ENCODE data around the gene PCSK6. TPM values are rescaled to one million over a fixed set of nuclear protein-coding genes. Genes with fewer than 3 reads are reported as not detected.

PCSK6 gene
- total RNA-seq, 3 donors from 2014 or later = 7.2 to 19.7 (median 18.0) TPM

DNA sequence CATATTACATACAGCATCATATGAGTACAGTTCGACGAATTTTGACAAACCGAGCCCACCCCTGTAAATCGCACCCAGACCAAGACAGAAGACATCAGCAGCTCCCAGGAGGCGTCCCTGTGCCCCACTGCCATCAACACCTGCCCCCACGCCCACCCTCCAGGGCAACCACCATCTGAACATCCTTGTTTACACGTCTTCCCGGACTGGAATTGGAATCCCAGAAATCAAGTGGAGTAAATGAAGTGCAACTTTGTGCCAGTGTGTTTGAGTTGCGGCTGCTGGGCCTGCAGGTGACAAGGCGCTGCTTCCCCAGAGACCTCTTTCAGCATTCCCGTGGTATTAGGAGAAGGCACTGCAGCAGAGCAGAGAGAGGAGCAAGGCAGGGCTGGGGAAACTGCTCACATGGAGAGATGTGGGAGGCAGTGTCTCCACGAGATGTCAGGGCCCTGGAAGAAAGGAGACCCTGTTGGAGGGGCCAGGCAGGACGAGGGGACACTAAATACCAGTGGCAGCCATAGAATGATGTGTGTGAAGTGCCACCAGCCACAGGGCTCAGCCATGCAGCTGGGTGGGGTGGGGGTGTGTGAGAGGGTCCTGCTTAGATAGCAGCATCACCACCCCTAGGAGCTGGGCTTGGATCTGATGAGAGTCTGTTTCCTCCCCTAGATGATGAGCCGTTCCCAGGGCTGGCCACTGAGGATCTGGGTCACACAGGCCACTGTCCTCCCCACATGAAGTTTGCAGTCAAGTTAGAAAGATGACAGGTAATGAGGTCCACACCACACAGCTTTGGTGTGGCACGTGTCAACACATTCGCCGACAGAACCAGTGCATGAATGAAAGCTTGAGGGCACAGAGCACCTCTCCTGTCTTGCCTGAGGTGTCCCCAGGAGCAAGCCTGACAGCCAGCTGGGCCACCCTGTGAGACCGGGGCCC, 33.4 kb upstream of the PCSK6 start:
- Histone ChIP-seq H3K27ac (no peak overlapping the region), H3K27me3 (peaks cover 0 to 8% of the 10 kb centered on the region in 2 donors), H3K4me1 (no peaks in the 10 kb centered on the region), H3K9me3 (peaks cover 4 to 7% of the 10 kb centered on the region in 2 donors), H3K4me3 (no peak overlapping the region), H3K36me3 (no peaks in the 10 kb centered on the region)
- TF ChIP-seq, protein P1, sequence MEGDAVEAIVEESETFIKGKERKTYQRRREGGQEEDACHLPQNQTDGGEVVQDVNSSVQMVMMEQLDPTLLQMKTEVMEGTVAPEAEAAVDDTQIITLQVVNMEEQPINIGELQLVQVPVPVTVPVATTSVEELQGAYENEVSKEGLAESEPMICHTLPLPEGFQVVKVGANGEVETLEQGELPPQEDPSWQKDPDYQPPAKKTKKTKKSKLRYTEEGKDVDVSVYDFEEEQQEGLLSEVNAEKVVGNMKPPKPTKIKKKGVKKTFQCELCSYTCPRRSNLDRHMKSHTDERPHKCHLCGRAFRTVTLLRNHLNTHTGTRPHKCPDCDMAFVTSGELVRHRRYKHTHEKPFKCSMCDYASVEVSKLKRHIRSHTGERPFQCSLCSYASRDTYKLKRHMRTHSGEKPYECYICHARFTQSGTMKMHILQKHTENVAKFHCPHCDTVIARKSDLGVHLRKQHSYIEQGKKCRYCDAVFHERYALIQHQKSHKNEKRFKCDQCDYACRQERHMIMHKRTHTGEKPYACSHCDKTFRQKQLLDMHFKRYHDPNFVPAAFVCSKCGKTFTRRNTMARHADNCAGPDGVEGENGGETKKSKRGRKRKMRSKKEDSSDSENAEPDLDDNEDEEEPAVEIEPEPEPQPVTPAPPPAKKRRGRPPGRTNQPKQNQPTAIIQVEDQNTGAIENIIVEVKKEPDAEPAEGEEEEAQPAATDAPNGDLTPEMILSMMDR (IDR thresholded peaks at IDR 0.05) = no peak
- no peak for TF ChIP-seq POLR2A (IDR thresholded peaks at IDR 0.05)
- no peak for TF ChIP-seq POLR2AphosphoS5 (IDR thresholded peaks at IDR 0.05)
- intact Hi-C loops (cut with DNase I; ENCODE audit: low total_unique reads) = no loop called here
- peak in 1 of 2 donors; percentile 11 for DNase-seq (ENCODE audit: low spot score in 2 of 2)

DNA sequence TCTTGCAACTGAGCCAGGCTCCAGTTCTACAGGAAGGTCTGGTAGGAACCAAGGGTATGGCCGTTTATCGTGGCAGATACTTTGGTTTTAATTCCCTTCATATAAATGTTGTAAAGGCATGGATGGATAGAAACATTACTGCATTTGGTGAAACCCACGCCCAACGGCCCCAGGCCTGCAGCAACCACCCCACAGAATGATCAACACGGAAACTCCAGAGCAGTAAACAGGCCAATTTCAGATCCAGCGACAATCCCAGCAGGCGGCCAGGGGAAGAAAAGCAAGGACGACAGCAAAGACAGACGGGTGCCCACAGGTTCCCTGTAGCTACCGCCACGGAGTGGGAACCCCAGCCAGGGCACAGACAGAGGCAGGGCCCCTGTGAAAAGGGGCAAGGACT, 32.6 kb upstream of the PCSK6 start:
- intact Hi-C loops (cut with DNase I; ENCODE audit: low total_unique reads) = no loop called here
- DNase-seq (ENCODE audit: low spot score in 2 of 2) = peak in 1 of 2 donors; percentile 10

DNA sequence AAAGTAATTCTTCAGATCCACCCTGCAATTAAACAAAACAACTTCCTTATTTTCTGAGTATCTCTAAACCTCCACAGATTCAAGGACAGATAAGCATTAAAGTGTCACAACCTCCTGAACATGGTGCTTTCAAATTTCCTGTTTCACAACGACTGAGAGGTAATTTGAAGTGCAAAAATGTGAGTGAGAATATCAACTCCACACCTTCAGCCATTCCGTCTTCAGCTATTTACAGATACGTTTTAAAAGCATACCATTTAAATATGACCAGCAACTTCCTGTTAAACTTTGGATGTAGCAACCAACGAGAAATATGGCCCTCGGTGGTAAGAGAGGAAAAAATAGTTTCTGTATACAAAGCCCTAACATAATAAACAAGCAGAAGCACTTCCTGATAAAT, 32.1 kb upstream of the PCSK6 start:
- Histone ChIP-seq H3K27me3 (peaks cover 0 to 8% of the 10 kb centered on the region in 2 donors), H3K9me3 (peaks cover 15 to 20% of the 10 kb centered on the region in 2 donors), H3K27ac (no peak overlapping the region), H3K36me3 (no peaks in the 10 kb centered on the region), H3K4me3 (no peak overlapping the region), H3K4me1 (no peaks in the 10 kb centered on the region)
- intact Hi-C loops (cut with DNase I; ENCODE audit: low total_unique reads) = no loop called here
- TF ChIP-seq, protein P1 (IDR thresholded peaks at IDR 0.05) = no peak
- TF ChIP-seq POLR2A (IDR thresholded peaks at IDR 0.05) (no peak), POLR2AphosphoS5 (IDR thresholded peaks at IDR 0.05) (no peak)
- no peak for DNase-seq (ENCODE audit: low spot score in 2 of 2)

More for the DNA sequence above, 32.6 kb upstream of the PCSK6 start:
- H3K9me3 ChIP-seq = peaks cover 10 to 15% of the 10 kb centered on the region in 2 donors
- H3K27ac ChIP-seq = no peak overlapping the region
- TF ChIP-seq, protein P1 (IDR thresholded peaks at IDR 0.05) = no peak
- TF ChIP-seq POLR2AphosphoS5 (IDR thresholded peaks at IDR 0.05) (no peak), POLR2A (IDR thresholded peaks at IDR 0.05) (no peak)
- H3K27me3 ChIP-seq = peaks cover 0 to 8% of the 10 kb centered on the region in 2 donors
- no peaks in the 10 kb centered on the region for H3K4me1 ChIP-seq
- H3K36me3 ChIP-seq = no peaks in the 10 kb centered on the region
- no peak overlapping the region for H3K4me3 ChIP-seq

DNA sequence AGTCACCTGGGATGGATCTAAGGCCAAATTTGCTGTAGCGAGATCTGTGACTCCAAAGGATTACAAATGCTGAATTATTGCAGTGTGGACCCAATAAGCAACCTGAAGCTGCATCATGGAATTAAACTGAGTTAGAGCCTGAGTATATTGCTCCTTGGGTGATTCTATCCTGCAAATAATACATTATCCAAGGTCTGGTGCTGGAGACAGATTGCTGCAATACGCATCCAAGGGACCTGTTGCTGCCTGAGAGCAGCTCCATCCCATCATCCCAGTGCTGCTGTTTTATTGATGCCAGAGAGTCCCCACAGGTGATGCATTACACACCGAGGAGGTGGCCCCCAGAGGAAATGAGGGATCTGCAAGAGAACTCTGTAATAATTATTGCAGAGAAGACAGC, 31.6 kb upstream of the PCSK6 start:
- TF ChIP-seq POLR2A (IDR thresholded peaks at IDR 0.05) = no peak
- TF ChIP-seq, protein P1 (IDR thresholded peaks at IDR 0.05) = no peak
- intact Hi-C loops (cut with DNase I; ENCODE audit: low total_unique reads) = no loop called here
- Histone ChIP-seq H3K27ac (no peak overlapping the region), H3K9me3 (peaks cover 16 to 25% of the 10 kb centered on the region in 2 donors), H3K4me1 (no peaks in the 10 kb centered on the region), H3K27me3 (peaks cover 0 to 8% of the 10 kb centered on the region in 2 donors), H3K36me3 (no peaks in the 10 kb centered on the region), H3K4me3 (no peak overlapping the region)
- no peak for DNase-seq (ENCODE audit: low spot score in 2 of 2)

DNA sequence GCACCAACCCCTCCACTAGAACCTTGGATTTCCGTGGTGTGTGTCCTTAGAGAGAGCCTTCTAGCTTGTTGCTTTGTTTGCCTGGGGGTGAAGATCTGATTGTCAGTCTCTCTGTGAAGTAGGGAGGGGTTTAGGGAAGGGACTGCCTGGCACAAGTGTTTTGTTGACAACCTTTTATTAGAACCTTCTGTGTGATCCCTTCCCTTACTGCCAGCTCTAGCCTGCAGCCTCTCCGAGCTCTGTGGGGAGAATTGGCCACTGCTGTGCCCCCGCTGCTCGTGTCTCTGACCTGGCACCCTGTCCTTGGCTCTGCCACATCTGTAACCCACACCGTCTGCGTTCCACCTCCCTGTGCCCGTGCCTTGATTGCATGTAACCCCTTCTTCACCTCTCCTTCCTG, 30.9 kb upstream of the PCSK6 start:
- H3K27me3 ChIP-seq = peaks cover 0 to 8% of the 10 kb centered on the region in 2 donors
- H3K36me3 ChIP-seq = no peaks in the 10 kb centered on the region
- peaks cover 16 to 27% of the 10 kb centered on the region in 2 donors for H3K9me3 ChIP-seq
- intact Hi-C loops (cut with DNase I; ENCODE audit: low total_unique reads) = no loop called here
- DNase-seq (ENCODE audit: low spot score in 2 of 2) = no peak
- no peak overlapping the region for H3K27ac ChIP-seq
- no peak overlapping the region for H3K4me3 ChIP-seq
- TF ChIP-seq, protein P1 (IDR thresholded peaks at IDR 0.05) = no peak
- no peak for TF ChIP-seq POLR2AphosphoS5 (IDR thresholded peaks at IDR 0.05)
- TF ChIP-seq POLR2A (IDR thresholded peaks at IDR 0.05) = no peak
- H3K4me1 ChIP-seq = no peaks in the 10 kb centered on the region
